NT2/D1 (cell line): ENCODE measurements around the gene LTA.

Experiments used
- DNase-seq: peaks from one replicate; pipeline ENCODE4 v3.0.0-alpha.2; 2011; ENCODE audit warnings: low read depth, low spot score
- H3K27me3 ChIP-seq: 2 replicates; pipeline ENCODE4 v1.6.0; 2011; ENCODE audit warnings: mild to moderate bottlenecking; ENCODE audit not compliant: insufficient read length, insufficient read depth
- H3K36me3 ChIP-seq: 2 replicates; pipeline ENCODE4 v1.6.1; 2011; ENCODE audit warnings: mild to moderate bottlenecking, low read length, mixed read lengths; ENCODE audit not compliant: insufficient read depth, insufficient read length
- H3K4me1 ChIP-seq: 2 replicates; pipeline ENCODE4 v1.5.1; 2011; ENCODE audit not compliant: insufficient read depth, insufficient read length
- H3K4me3 ChIP-seq: 2 replicates; pipeline ENCODE4 v1.5.1; 2011; ENCODE audit warnings: low read depth; ENCODE audit not compliant: insufficient read length
- H3K9ac ChIP-seq: 2 replicates; pipeline ENCODE4 v1.6.0; 2011; ENCODE audit warnings: low read depth; ENCODE audit not compliant: insufficient read length
- H3K9me3 ChIP-seq: 2 replicates; pipeline ENCODE4 v1.5.1; 2011; ENCODE audit warnings: mild to moderate bottlenecking, low read length; ENCODE audit not compliant: insufficient read depth
- SUZ12 ChIP-seq: IDR thresholded peaks from 2 replicates; pipeline ENCODE4 v1.6.1; 2011; ENCODE audit not compliant: insufficient read length, insufficient read depth; ENCODE audit errors: extremely low read depth
- YY1 ChIP-seq: IDR thresholded peaks from 2 replicates; pipeline ENCODE4 v1.6.1; 2011; ENCODE audit not compliant: insufficient read length, insufficient read depth
- ZNF274 ChIP-seq: IDR thresholded peaks from 2 replicates; pipeline ENCODE4 v1.6.1; 2011; ENCODE audit warnings: mild to moderate bottlenecking, low read depth, low read length

The LTA gene

DNA sequence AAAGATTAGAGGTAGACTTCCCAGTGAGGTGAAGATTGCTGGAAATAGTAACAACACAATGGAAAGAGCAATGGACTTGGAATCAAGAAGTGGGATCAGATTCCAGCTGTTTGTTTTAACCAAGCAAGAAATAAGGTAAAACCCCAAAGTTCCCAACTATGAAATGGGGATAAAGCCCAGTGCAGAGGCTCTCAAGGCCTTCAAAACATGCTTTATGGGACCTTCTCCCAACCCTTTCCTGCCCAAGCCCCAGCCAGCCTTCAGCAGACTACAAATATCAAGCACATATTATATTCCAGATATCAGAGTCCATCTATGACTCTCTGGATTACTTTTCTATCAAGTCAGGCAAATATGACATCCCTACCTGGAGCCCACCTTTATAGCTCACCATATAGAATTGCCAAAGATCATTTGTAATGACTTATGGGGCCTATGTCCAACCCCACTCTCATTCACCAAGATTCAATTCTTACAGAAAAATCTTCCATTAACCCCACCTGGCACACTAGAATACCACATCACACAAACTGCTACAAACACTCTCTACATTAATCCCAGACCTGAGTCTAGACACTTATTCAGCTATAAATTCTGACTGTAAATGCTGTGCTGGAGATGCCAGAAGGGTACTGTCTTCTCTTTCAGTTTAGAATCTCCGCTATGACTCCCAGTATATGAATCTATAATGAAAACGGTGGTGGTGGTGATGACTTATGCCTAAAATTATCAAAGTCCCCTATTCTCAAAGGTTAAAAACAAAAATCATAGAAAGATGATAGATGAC, 36.4 kb upstream of the LTA start:
- peaks cover 6% of the 10 kb centered on the region for H3K4me1 ChIP-seq
- no peaks in the 10 kb centered on the region for H3K27me3 ChIP-seq
- no peaks in the 10 kb centered on the region for H3K9me3 ChIP-seq
- TF ChIP-seq SUZ12, result no peak
- DNase-seq, result no peak
- no peak overlapping the region for H3K9ac ChIP-seq
- H3K4me3 ChIP-seq, result no peak overlapping the region
- H3K36me3 ChIP-seq, result peaks cover 97% of the 10 kb centered on the region

DNA sequence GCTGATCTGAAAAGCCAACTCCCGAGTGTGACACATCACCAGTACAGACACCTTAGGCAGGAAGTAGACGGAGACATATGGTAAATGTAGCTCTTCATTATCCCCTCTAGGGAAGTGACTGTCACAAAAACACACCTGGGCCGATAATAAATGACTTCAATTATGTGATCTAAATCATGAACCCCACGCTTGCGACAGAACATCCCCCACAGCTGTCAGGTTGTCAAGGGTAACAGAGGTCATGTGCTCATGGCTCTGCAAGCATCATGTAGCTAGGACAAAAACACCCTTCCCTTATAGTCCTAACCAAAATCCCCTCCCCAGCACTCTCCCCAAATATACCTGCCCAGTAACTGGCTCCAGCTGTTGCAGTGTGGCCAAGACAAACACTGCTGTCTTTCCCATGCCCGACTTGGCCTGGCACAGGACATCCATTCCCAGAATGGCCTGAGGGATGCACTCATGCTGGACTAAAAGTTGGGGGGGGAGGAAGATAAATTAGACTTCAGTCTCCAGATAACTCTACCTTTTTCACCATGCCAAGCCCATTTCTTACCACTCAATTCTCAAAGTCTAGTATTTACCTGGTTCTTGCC, 33.2 kb upstream of the LTA start:
- peaks cover 6% of the 10 kb centered on the region for H3K4me1 ChIP-seq
- H3K36me3 ChIP-seq, result peaks cover 74% of the 10 kb centered on the region
- no peak overlapping the region for H3K9ac ChIP-seq
- DNase-seq, result no peak
- H3K4me3 ChIP-seq, result no peak overlapping the region
- no peaks in the 10 kb centered on the region for H3K9me3 ChIP-seq
- TF ChIP-seq YY1, result no peak
- TF ChIP-seq SUZ12, result no peak
- no peak for TF ChIP-seq ZNF274
- no peaks in the 10 kb centered on the region for H3K27me3 ChIP-seq

- H3K4me3 ChIP-seq, result peak overlapping the region; percentile 66
- H3K36me3 ChIP-seq, result peaks cover 57% of the 10 kb centered on the region
- DNase-seq, result no peak
- TF ChIP-seq SUZ12, result no peak
- no peak for TF ChIP-seq YY1
- no peak for TF ChIP-seq ZNF274
- no peaks in the 10 kb centered on the region for H3K9me3 ChIP-seq
- peaks cover 3% of the 10 kb centered on the region for H3K4me1 ChIP-seq
- no peaks in the 10 kb centered on the region for H3K27me3 ChIP-seq
- peak overlapping the region; percentile 86 for H3K9ac ChIP-seq
Observed at GRCh38 chr6:31540640-31541039, 31.4 kb upstream of the LTA start.

- H3K9me3 ChIP-seq, result no peaks in the 10 kb centered on the region
- H3K27me3 ChIP-seq, result no peaks in the 10 kb centered on the region
- peak overlapping the region; percentile 66 for H3K4me3 ChIP-seq
- DNase-seq, result peak; percentile 35
- peaks cover 6% of the 10 kb centered on the region for H3K4me1 ChIP-seq
- TF ChIP-seq SUZ12, result no peak
- H3K9ac ChIP-seq, result peak overlapping the region; percentile 86
- H3K36me3 ChIP-seq, result peaks cover 52% of the 10 kb centered on the region
Observed at GRCh38 chr6:31541059-31541657, 30.9 kb upstream of the LTA start.

GRCh38 chr6:31541658-31542521, 30.2 kb upstream of the LTA start, which contains the start of gene DDX39B:
TSS of gene DDX39B (minus strand) at chr6:31542003. CDS start at chr6:31540532, 1,471 bp downstream.
- peak within 1 kb of the TSS; percentile 86 for H3K9ac ChIP-seq
- H3K27me3 ChIP-seq, result no peaks in the 10 kb centered on the region
- peaks cover 6% of the 10 kb centered on the region for H3K4me1 ChIP-seq
- H3K36me3 ChIP-seq, result peaks cover 45% of the 10 kb centered on the region
- peak; percentile 89 for DNase-seq
- H3K9me3 ChIP-seq, result no peaks in the 10 kb centered on the region
- TF ChIP-seq ZNF274, result no peak
- TF ChIP-seq YY1, result peak; percentile 62
- TF ChIP-seq SUZ12, result no peak
- peak within 1 kb of the TSS; percentile 66 for H3K4me3 ChIP-seq

- peaks cover 35% of the 10 kb centered on the region for H3K36me3 ChIP-seq
Observed at GRCh38 chr6:31543639-31544038, 28.4 kb upstream of the LTA start.

More at GRCh38 chr6:31543639-31544038, 28.4 kb upstream of the LTA start:
- no peak for DNase-seq
- Histone ChIP-seq H3K4me1 (peaks cover 10% of the 10 kb centered on the region), H3K9me3 (no peaks in the 10 kb centered on the region), H3K27me3 (no peaks in the 10 kb centered on the region), H3K4me3 (no peak overlapping the region), H3K9ac (peak overlapping the region; percentile 32)
- TF ChIP-seq SUZ12 (no peak), YY1 (no peak), ZNF274 (no peak)
